ENCODE results near the gene IRS1. TPM values are rescaled to one million over a fixed set of nuclear protein-coding genes. Genes with fewer than 3 reads are reported as not detected.
"Not testable (repeated sequence)": the region's sequence is repeated elsewhere in the genome, so short reads cannot be mapped to it uniquely, and the experiment has no call there.

Gene IRS1
- total RNA-seq, 2 donors from 2014 or later = 0.90 to 6.2 TPM

DNA sequence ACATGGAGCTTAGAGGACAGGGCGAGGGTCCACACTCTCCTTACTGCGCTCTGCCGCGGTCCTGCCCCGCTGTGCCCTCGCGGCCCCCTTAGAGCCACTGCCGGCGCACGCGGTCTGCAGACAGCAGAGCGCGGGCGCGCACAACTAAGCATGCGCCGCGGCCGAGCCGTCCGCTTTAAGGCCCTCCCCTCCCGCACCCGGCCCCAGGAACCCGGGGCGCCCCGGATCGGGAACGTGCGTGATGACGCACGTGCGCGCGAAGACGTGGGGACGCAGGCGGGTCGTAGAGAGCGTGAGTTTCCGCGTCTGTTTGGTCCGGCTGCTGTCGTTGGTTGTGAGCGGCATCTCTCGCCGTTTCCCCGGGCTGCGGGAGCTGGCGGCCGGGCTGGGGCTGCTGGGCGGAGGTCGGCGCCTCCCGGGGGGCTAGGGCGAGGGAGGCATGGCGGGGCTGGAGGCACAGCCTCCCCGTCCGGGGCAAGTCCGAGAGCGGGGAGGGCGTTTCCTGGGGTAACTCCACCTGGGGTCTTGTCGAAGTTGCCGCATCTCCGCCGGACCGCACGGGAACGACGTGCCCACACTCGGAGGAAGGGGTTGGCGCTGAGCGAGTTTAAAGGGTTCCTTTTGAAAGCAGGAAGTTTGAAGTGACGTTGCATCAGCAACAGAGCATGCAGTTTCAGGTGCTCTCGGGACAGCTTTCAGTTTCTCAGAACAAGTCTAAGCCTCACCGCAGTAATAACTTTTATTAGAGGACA, 36.4 kb upstream of the IRS1 start, which contains the start of gene RHBDD1:
Gene RHBDD1, plus strand, starts transcription at position 259 of the 752 bp plus-strand sequence. CDS start 28,640 bp downstream, outside the sequence.
- Mint-ChIP-seq H3K36me3 (ENCODE audit: low read depth) (no peaks in the 10 kb centered on the region), H3K4me3 (peak within 1 kb of the TSS; percentile 91), H3K4me1 (peaks cover 32% of the 10 kb centered on the region)

GRCh38 chr2:226835420-226835795, 35.8 kb upstream of the IRS1 start:
- Mint-ChIP-seq H3K27ac (peak overlapping the region; percentile 96), H3K36me3 (ENCODE audit: low read depth) (no peaks in the 10 kb centered on the region), H3K4me1 (peaks cover 32% of the 10 kb centered on the region), H3K27me3 (no peaks in the 10 kb centered on the region), H3K4me3 (peak overlapping the region; percentile 91)
- no peaks in the 10 kb centered on the region for H3K9me3 ChIP-seq (ENCODE audit: control insufficient read depth, low read length, poor library complexity, severe bottlenecking)
- ATAC-seq = peak; percentile 11
- peak in 1 of 3 donors; percentile 10 for DNase-seq

More for the DNA sequence above, 36.4 kb upstream of the IRS1 start, which contains the start of gene RHBDD1:
- DNase-seq (peak; percentile 86 to 90 (median 87)), ATAC-seq (peak; percentile 85)
- no peaks in the 10 kb centered on the region for H3K27me3 Mint-ChIP-seq
- peak within 1 kb of the TSS; percentile 96 for H3K27ac Mint-ChIP-seq
- no peaks in the 10 kb centered on the region for H3K9me3 ChIP-seq (ENCODE audit: control insufficient read depth, low read length, poor library complexity, severe bottlenecking)

GRCh38 chr2:226834880-226835279, 35.3 kb upstream of the IRS1 start:
- not testable (repeated sequence) for H3K36me3 Mint-ChIP-seq (ENCODE audit: low read depth); H3K27me3 Mint-ChIP-seq; DNase-seq; H3K9me3 ChIP-seq (ENCODE audit: control insufficient read depth, low read length, poor library complexity, severe bottlenecking); ATAC-seq
- peaks cover 28% of the 10 kb centered on the region for H3K4me1 Mint-ChIP-seq
- peak overlapping the region; percentile 91 for H3K4me3 Mint-ChIP-seq
- H3K27ac Mint-ChIP-seq = peak overlapping the region; percentile 96

DNA sequence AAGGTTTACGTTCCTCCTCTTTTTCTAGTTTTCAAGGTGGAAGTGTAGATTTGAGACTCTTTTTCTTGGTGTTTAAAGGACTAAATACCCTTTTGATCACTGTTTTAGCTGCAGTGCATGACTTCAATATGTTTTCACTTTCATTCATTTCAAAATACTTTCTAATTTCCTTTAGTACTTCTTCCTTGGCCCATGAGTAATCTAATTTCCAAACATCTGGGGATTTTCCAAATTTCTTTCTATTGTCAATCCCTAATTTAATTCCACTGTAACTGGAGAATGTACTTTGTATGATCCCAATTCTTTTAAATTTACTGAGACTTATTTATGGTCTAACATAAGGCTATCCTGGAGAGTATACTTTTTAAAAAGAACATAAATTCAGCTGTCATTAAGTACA, 32.4 kb upstream of the IRS1 start:
- no peaks in the 10 kb centered on the region for H3K27me3 Mint-ChIP-seq
- H3K4me3 Mint-ChIP-seq = no peak overlapping the region
- ATAC-seq (no peak), DNase-seq (no peak)
- H3K9me3 ChIP-seq (ENCODE audit: control insufficient read depth, low read length, poor library complexity, severe bottlenecking) = no peaks in the 10 kb centered on the region
- peaks cover 11% of the 10 kb centered on the region for H3K4me1 Mint-ChIP-seq
- no peaks in the 10 kb centered on the region for H3K36me3 Mint-ChIP-seq (ENCODE audit: low read depth)
- no peak overlapping the region for H3K27ac Mint-ChIP-seq

DNA sequence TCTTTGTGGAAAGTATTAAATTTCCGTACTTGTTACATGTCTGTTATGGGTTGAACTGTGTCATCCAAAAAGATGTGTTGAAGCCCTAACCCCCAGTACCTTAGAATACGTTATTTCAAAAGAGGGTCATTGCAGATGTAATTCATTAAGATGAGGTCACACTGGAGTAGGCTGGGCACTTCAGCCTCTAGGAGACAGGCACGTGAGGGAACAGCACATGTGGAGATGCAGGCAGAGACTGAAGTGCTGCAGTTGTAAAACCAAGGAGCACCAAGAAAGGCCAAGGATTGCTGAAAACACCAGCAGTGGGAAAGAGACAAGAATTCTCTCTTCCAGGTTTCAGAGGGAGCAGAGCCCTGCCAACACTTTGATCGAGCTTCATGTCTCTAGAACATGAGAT, 31.6 kb upstream of the IRS1 start:
- Mint-ChIP-seq H3K36me3 (ENCODE audit: low read depth) (no peaks in the 10 kb centered on the region), H3K27me3 (no peaks in the 10 kb centered on the region), H3K4me3 (no peak overlapping the region), H3K4me1 (peaks cover 8% of the 10 kb centered on the region), H3K27ac (no peak overlapping the region)
- no peaks in the 10 kb centered on the region for H3K9me3 ChIP-seq (ENCODE audit: control insufficient read depth, low read length, poor library complexity, severe bottlenecking)
- ATAC-seq (no peak), DNase-seq (no peak)

- Mint-ChIP-seq H3K27me3 (no peaks in the 10 kb centered on the region), H3K4me1 (peaks cover 3% of the 10 kb centered on the region), H3K27ac (no peak overlapping the region), H3K4me3 (no peak overlapping the region), H3K36me3 (ENCODE audit: low read depth) (no peaks in the 10 kb centered on the region)
- DNase-seq = no peak
- H3K9me3 ChIP-seq (ENCODE audit: control insufficient read depth, low read length, poor library complexity, severe bottlenecking) = no peaks in the 10 kb centered on the region
- no peak for ATAC-seq
Measured at GRCh38 chr2:226829721-226830631, 30.4 kb upstream of the IRS1 start.

DNA sequence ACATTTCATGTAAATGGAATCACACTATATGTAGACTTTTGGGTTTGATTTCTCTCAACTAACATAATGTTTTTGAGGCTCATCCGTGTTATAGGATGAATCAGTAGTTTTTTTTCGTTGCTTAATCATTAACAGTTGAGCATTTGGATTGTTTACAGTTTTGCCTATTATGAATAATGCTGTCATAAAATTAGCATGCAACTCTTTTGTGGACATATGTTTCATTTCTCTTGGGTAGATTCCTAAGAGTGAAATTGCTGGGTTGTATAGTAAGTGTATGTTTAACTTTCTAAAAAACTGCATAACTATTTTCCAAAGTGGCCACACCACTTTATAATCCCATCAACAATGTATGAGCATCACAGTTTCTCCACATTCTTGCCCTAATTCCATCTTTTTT, 28.6 kb upstream of the IRS1 start:
- H3K4me3 Mint-ChIP-seq = no peak overlapping the region
- no peaks in the 10 kb centered on the region for H3K4me1 Mint-ChIP-seq
- H3K9me3 ChIP-seq (ENCODE audit: control insufficient read depth, low read length, poor library complexity, severe bottlenecking) = no peaks in the 10 kb centered on the region
- no peaks in the 10 kb centered on the region for H3K36me3 Mint-ChIP-seq (ENCODE audit: low read depth)
- H3K27ac Mint-ChIP-seq = no peak overlapping the region
- no peaks in the 10 kb centered on the region for H3K27me3 Mint-ChIP-seq
- DNase-seq (no peak), ATAC-seq (no peak)

- Mint-ChIP-seq H3K27me3 (no peaks in the 10 kb centered on the region), H3K36me3 (ENCODE audit: low read depth) (no peaks in the 10 kb centered on the region), H3K4me1 (no peaks in the 10 kb centered on the region), H3K27ac (no peak overlapping the region), H3K4me3 (no peak overlapping the region)
- ATAC-seq (no peak), DNase-seq (no peak)
- H3K9me3 ChIP-seq (ENCODE audit: control insufficient read depth, low read length, poor library complexity, severe bottlenecking) = no peaks in the 10 kb centered on the region
Measured at GRCh38 chr2:226825056-226825455, 25.4 kb upstream of the IRS1 start.

- Mint-ChIP-seq H3K4me1 (no peaks in the 10 kb centered on the region), H3K36me3 (ENCODE audit: low read depth) (no peaks in the 10 kb centered on the region), H3K4me3 (no peak overlapping the region), H3K27me3 (peaks cover 7% of the 10 kb centered on the region), H3K27ac (no peak overlapping the region)
- no peak for DNase-seq
- ATAC-seq = no peak
- H3K9me3 ChIP-seq (ENCODE audit: control insufficient read depth, low read length, poor library complexity, severe bottlenecking) = no peaks in the 10 kb centered on the region
Measured at GRCh38 chr2:226818930-226819329, 19.3 kb upstream of the IRS1 start.

- no peak for DNase-seq
- no peak for ATAC-seq
- H3K36me3 Mint-ChIP-seq (ENCODE audit: low read depth) = no peaks in the 10 kb centered on the region
- no peaks in the 10 kb centered on the region for H3K4me1 Mint-ChIP-seq
- H3K27ac Mint-ChIP-seq = no peak overlapping the region
- H3K27me3 Mint-ChIP-seq = peaks cover 45% of the 10 kb centered on the region
- no peak overlapping the region for H3K4me3 Mint-ChIP-seq
- no peaks in the 10 kb centered on the region for H3K9me3 ChIP-seq (ENCODE audit: control insufficient read depth, low read length, poor library complexity, severe bottlenecking)
Measured at GRCh38 chr2:226813148-226813701, 13.6 kb upstream of the IRS1 start.

- no peaks in the 10 kb centered on the region for H3K9me3 ChIP-seq (ENCODE audit: control insufficient read depth, low read length, poor library complexity, severe bottlenecking)
- peaks cover 9% of the 10 kb centered on the region for H3K36me3 Mint-ChIP-seq (ENCODE audit: low read depth)
- H3K27ac Mint-ChIP-seq = no peak overlapping the region
- DNase-seq (no peak), ATAC-seq (no peak)
- peaks cover 16% of the 10 kb centered on the region for H3K4me1 Mint-ChIP-seq
- H3K27me3 Mint-ChIP-seq = peaks cover 58% of the 10 kb centered on the region
- H3K4me3 Mint-ChIP-seq = no peak overlapping the region
Measured at GRCh38 chr2:226803410-226803809, 3.8 kb upstream of the IRS1 start.

DNA sequence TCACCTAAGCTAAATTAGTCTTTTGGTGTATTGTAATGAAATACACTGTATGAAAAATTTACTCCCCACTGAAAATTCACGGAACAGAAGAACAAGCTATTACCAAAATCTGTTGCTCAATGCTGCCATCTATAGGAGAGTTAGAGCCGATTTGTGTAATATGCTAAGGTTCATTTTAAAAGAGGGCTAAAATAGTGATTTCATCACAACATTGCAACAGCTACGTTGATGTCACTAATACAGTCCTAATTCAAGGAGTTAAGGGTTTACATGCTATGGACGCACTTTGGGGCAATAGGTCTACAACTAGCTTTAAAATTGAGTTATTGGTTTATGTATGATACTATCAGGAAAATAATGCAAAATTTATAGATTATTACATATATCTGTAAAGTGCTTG, 3.0 kb upstream of the IRS1 start:
- peaks cover 16% of the 10 kb centered on the region for H3K4me1 Mint-ChIP-seq
- peak; percentile 24 for ATAC-seq
- peaks cover 8% of the 10 kb centered on the region for H3K36me3 Mint-ChIP-seq (ENCODE audit: low read depth)
- peaks cover 49% of the 10 kb centered on the region for H3K27me3 Mint-ChIP-seq
- no peak overlapping the region for H3K27ac Mint-ChIP-seq
- H3K4me3 Mint-ChIP-seq = no peak overlapping the region
- no peaks in the 10 kb centered on the region for H3K9me3 ChIP-seq (ENCODE audit: control insufficient read depth, low read length, poor library complexity, severe bottlenecking)
- no peak for DNase-seq
